ENCODE results near the gene B3GNT8. TPM values are rescaled to one million over a fixed set of nuclear protein-coding genes. Genes with fewer than 3 reads are reported as not detected.
A peak's percentile ranks its signal among the peaks of the same experiment; 100 is the strongest.

The B3GNT8 gene
- total RNA-seq, 2 experiments from 2014 or later: 4.3 to 5.4 TPM

GRCh38 chr19:41433171-41433570 is 6.0 kb upstream of the B3GNT8 start:
- Mint-ChIP-seq H3K9me3 (no peaks in the 10 kb centered on the region), H3K4me3 (no peak overlapping the region), H3K27ac (no peak overlapping the region), H3K27me3 (no peaks in the 10 kb centered on the region), H3K36me3 (ENCODE audit: low read depth) (peaks cover 35% of the 10 kb centered on the region), H3K4me1 (peaks cover 24% of the 10 kb centered on the region)
- DNase-seq: no peak
- ChIA-PET POLR2A (no interaction called here), CTCF (interaction anchor here (0.6 to 0.9 kb wide), 2 partner anchors 130 to 229 kb away, joined by 3 read pairs; no protein-coding TSS in a partner anchor)

- no peak overlapping the region for H3K4me3 Mint-ChIP-seq
- ChIA-PET POLR2A (interaction anchor here (0.9 to 1.9 kb wide), 2 partner anchors 104 to 110 kb away, joined by 3 to 7 read pairs; no protein-coding TSS in a partner anchor), CTCF (interaction anchor here (0.7 to 1.7 kb wide), 7 partner anchors 8 to 124 kb away, joined by 3 to 6 read pairs (median 3); partner anchors contain the start of genes B9D2 and DMAC2)
- H3K9me3 Mint-ChIP-seq: no peaks in the 10 kb centered on the region
- no peak overlapping the region for H3K27ac Mint-ChIP-seq
- peak; percentile 33 for DNase-seq
- H3K4me1 Mint-ChIP-seq: peaks cover 37% of the 10 kb centered on the region
- peaks cover 40% of the 10 kb centered on the region for H3K36me3 Mint-ChIP-seq (ENCODE audit: low read depth)
- no peaks in the 10 kb centered on the region for H3K27me3 Mint-ChIP-seq
Measured at GRCh38 chr19:41431426-41432386, 4.5 kb upstream of the B3GNT8 start.

GRCh38 chr19:41430922-41431321 is 3.7 kb upstream of the B3GNT8 start:
- CTCF ChIA-PET: interaction anchor here (0.6 to 1.7 kb wide), 8 partner anchors 8 to 1126 kb away, joined by 3 to 6 read pairs (median 3); partner anchors contain the start of genes B9D2 and DMAC2
- POLR2A ChIA-PET: interaction anchor here (0.9 to 1.9 kb wide), 2 partner anchors 103 to 110 kb away, joined by 3 to 7 read pairs; no protein-coding TSS in a partner anchor
- peak overlapping the region; percentile 51 for H3K27ac Mint-ChIP-seq
- peaks cover 40% of the 10 kb centered on the region for H3K4me1 Mint-ChIP-seq
- no peaks in the 10 kb centered on the region for H3K27me3 Mint-ChIP-seq
- no peaks in the 10 kb centered on the region for H3K9me3 Mint-ChIP-seq
- peaks cover 34% of the 10 kb centered on the region for H3K36me3 Mint-ChIP-seq (ENCODE audit: low read depth)
- no peak for DNase-seq
- no peak overlapping the region for H3K4me3 Mint-ChIP-seq

- ChIA-PET CTCF (interaction anchor here (0.8 to 2.3 kb wide), 5 partner anchors 11 to 76 kb away, joined by 3 to 11 read pairs (median 7); partner anchors contain the start of gene DMAC2), POLR2A (interaction anchor here (1.0 to 3.9 kb wide), 5 partner anchors 11 to 165 kb away, joined by 3 to 30 read pairs (median 4); partner anchors contain the start of gene DMAC2)
- Mint-ChIP-seq H3K27me3 (no peaks in the 10 kb centered on the region), H3K9me3 (no peaks in the 10 kb centered on the region), H3K4me1 (peaks cover 45% of the 10 kb centered on the region), H3K27ac (peak overlapping the region; percentile 63), H3K4me3 (peak overlapping the region; percentile 80), H3K36me3 (ENCODE audit: low read depth) (peaks cover 34% of the 10 kb centered on the region)
- DNase-seq: no peak
Measured at GRCh38 chr19:41428481-41428859, 1.3 kb upstream of the B3GNT8 start.

- Mint-ChIP-seq H3K4me1 (peaks cover 45% of the 10 kb centered on the region), H3K27me3 (no peaks in the 10 kb centered on the region), H3K36me3 (ENCODE audit: low read depth) (peaks cover 31% of the 10 kb centered on the region), H3K27ac (peak overlapping the region; percentile 81), H3K4me3 (peak overlapping the region; percentile 80), H3K9me3 (no peaks in the 10 kb centered on the region)
- peak; percentile 64 for DNase-seq
- ChIA-PET CTCF (interaction anchor here (0.6 to 2.3 kb wide), 6 partner anchors 12 to 471 kb away, joined by 3 to 11 read pairs (median 4); partner anchors contain the start of gene DMAC2), POLR2A (interaction anchor here (1.0 to 3.9 kb wide), 6 partner anchors 11 to 165 kb away, joined by 3 to 30 read pairs (median 4); partner anchors contain the start of gene DMAC2)
Measured at GRCh38 chr19:41427647-41428480, 690 bp upstream of the B3GNT8 start.

- peaks cover 41% of the 10 kb centered on the region for H3K4me1 Mint-ChIP-seq
- H3K27me3 Mint-ChIP-seq: no peaks in the 10 kb centered on the region
- ChIA-PET POLR2A (interaction anchor here (1.0 to 3.9 kb wide), 3 partner anchors 13 to 118 kb away, joined by 3 to 30 read pairs (median 3); partner anchors contain the start of gene DMAC2), CTCF (interaction anchor here (0.6 to 2.3 kb wide), 3 partner anchors 13 to 61 kb away, joined by 3 to 9 read pairs (median 3); partner anchors contain the start of gene DMAC2)
- DNase-seq: no peak
- H3K36me3 Mint-ChIP-seq (ENCODE audit: low read depth): peaks cover 21% of the 10 kb centered on the region
- peak overlapping the region; percentile 16 for H3K27ac Mint-ChIP-seq
- H3K4me3 Mint-ChIP-seq: peak overlapping the region; percentile 80
- no peaks in the 10 kb centered on the region for H3K9me3 Mint-ChIP-seq
Measured at GRCh38 chr19:41426116-41426841, 895 bp downstream of the B3GNT8 start.

GRCh38 chr19:41425174-41426115 is 1.7 kb downstream of the B3GNT8 start:
- DNase-seq: no peak
- Mint-ChIP-seq H3K4me1 (peaks cover 38% of the 10 kb centered on the region), H3K27ac (peak overlapping the region; percentile 68), H3K27me3 (no peaks in the 10 kb centered on the region), H3K9me3 (no peaks in the 10 kb centered on the region), H3K4me3 (peak overlapping the region; percentile 8), H3K36me3 (ENCODE audit: low read depth) (peaks cover 18% of the 10 kb centered on the region)
- POLR2A ChIA-PET: interaction anchor here (1.1 to 1.9 kb wide), 2 partner anchors 14 to 161 kb away, joined by 3 to 7 read pairs; partner anchors contain the start of genes DMAC2 and HNRNPUL1
- CTCF ChIA-PET: interaction anchor here (0.7 kb wide), 1 partner anchor 23 kb away, joined by 3 read pairs; no protein-coding TSS in a partner anchor

- peaks cover 21% of the 10 kb centered on the region for H3K36me3 Mint-ChIP-seq (ENCODE audit: low read depth)
- H3K4me1 Mint-ChIP-seq: peaks cover 38% of the 10 kb centered on the region
- ChIA-PET POLR2A (interaction anchor here (0.6 to 1.9 kb wide), 3 partner anchors 15 to 160 kb away, joined by 3 to 7 read pairs (median 4); partner anchors contain the start of genes DMAC2 and HNRNPUL1), CTCF (interaction anchor here (0.7 kb wide), 1 partner anchor 24 kb away, joined by 3 read pairs; no protein-coding TSS in a partner anchor)
- no peaks in the 10 kb centered on the region for H3K9me3 Mint-ChIP-seq
- H3K27me3 Mint-ChIP-seq: no peaks in the 10 kb centered on the region
- DNase-seq: no peak
- H3K4me3 Mint-ChIP-seq: peak overlapping the region; percentile 8
- peak overlapping the region; percentile 68 for H3K27ac Mint-ChIP-seq
Measured at GRCh38 chr19:41424335-41425173, 2.6 kb downstream of the B3GNT8 start.

- Mint-ChIP-seq H3K27ac (no peak overlapping the region), H3K9me3 (no peaks in the 10 kb centered on the region), H3K36me3 (ENCODE audit: low read depth) (peaks cover 26% of the 10 kb centered on the region), H3K4me1 (peaks cover 25% of the 10 kb centered on the region), H3K27me3 (no peaks in the 10 kb centered on the region), H3K4me3 (no peak overlapping the region)
- DNase-seq: no peak
- POLR2A ChIA-PET: no interaction called here
- CTCF ChIA-PET: no interaction called here
Measured at GRCh38 chr19:41422955-41423354, 4.2 kb downstream of the B3GNT8 start.

GRCh38 chr19:41422456-41422855 is 4.7 kb downstream of the B3GNT8 start:
- DNase-seq: no peak
- H3K27me3 Mint-ChIP-seq: no peaks in the 10 kb centered on the region
- ChIA-PET CTCF (no interaction called here), POLR2A (no interaction called here)
- peaks cover 24% of the 10 kb centered on the region for H3K36me3 Mint-ChIP-seq (ENCODE audit: low read depth)
- H3K4me1 Mint-ChIP-seq: peaks cover 20% of the 10 kb centered on the region
- no peak overlapping the region for H3K27ac Mint-ChIP-seq
- no peaks in the 10 kb centered on the region for H3K9me3 Mint-ChIP-seq
- no peak overlapping the region for H3K4me3 Mint-ChIP-seq
